Keratinocyte (primary cell): ENCODE measurements around the gene FYB1.

Source experiments
- EZH2 ChIP-seq: IDR thresholded peaks from one replicate; pipeline ENCODE4 v1.6.1; 2012; ENCODE audit warnings: inconsistent platforms, mild to moderate bottlenecking, low read length, moderate library complexity
- TF ChIP-seq, protein P1 (sequence below), 3 experiments: IDR thresholded peaks in 1 of 3; conservative IDR thresholded peaks in 1 of 3; optimal IDR thresholded peaks in 1 of 3; 2 replicates in 2 of 3; 3 replicates in 1 of 3; pipeline versions ENCODE3 to v1.5.1; 2011; ENCODE audit warnings: low read length in 3 of 3, mild to moderate bottlenecking in 3 of 3, moderate library complexity in 2 of 3, control low read depth in 1 of 3, inconsistent platforms in 1 of 3; ENCODE audit not compliant: insufficient read depth in 2 of 3; ENCODE audit errors: extremely low read depth in 1 of 3

DNA sequence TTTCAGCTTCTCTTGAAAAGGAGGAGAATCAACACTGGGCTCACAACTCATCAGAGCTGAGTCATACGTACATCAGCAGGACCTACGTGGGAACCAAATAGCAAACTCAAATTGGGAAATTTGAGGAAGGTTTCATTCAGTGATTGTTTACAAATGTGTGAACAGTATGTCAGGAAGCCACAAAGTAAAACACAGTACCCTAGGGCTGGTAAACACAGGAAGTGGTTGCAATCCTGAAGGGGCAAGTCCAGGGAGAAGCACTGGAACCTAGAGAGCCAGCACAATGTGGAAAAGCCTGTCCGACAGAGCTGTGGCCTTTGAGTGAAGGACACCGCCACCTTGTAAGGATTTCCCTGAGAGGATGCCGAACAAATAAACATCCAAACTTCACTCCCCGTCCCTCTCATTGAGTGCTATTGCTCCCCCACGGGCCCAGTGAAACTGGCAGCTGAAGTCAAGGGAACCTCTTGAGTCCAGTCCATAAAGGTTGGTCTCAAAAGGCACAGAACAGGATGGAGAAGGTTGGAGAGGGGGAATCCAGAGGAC is 118.4 kb downstream of the FYB1 start:
- TF ChIP-seq, protein P1, sequence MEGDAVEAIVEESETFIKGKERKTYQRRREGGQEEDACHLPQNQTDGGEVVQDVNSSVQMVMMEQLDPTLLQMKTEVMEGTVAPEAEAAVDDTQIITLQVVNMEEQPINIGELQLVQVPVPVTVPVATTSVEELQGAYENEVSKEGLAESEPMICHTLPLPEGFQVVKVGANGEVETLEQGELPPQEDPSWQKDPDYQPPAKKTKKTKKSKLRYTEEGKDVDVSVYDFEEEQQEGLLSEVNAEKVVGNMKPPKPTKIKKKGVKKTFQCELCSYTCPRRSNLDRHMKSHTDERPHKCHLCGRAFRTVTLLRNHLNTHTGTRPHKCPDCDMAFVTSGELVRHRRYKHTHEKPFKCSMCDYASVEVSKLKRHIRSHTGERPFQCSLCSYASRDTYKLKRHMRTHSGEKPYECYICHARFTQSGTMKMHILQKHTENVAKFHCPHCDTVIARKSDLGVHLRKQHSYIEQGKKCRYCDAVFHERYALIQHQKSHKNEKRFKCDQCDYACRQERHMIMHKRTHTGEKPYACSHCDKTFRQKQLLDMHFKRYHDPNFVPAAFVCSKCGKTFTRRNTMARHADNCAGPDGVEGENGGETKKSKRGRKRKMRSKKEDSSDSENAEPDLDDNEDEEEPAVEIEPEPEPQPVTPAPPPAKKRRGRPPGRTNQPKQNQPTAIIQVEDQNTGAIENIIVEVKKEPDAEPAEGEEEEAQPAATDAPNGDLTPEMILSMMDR (optimal IDR thresholded peaks at IDR 0.05 in 1 of 3, IDR thresholded peaks at IDR 0.05 in 1 of 3, conservative IDR thresholded peaks at IDR 0.05 in 1 of 3; ENCODE audit: extremely low read depth in 1 of 3, insufficient read depth in 2 of 3, low read length in 3 of 3), result no peak
- TF ChIP-seq EZH2, result no peak
